ENCODE results near the gene KCNC1.

GRCh38 chr11:17703951-17704350 is 30.6 kb upstream of the KCNC1 start:
- no peak for TF ChIP-seq CTCF (IDR thresholded peaks at IDR 0.05)
- no peak for TF ChIP-seq ARID4B (CRISPR knock-in tag; IDR thresholded peaks at IDR 0.05; ENCODE audit: borderline replicate concordance)
- peak; percentile 88 for TF ChIP-seq NFYB (CRISPR knock-in tag; conservative IDR thresholded peaks at IDR 0.05; ENCODE audit: low read depth)
- no peak for TF ChIP-seq FOXK1 (CRISPR knock-in tag; IDR thresholded peaks at IDR 0.05)
- no peak for TF ChIP-seq SMAD4 (CRISPR knock-in tag; IDR thresholded peaks at IDR 0.05)
- TF ChIP-seq TEAD1 (CRISPR knock-in tag; IDR thresholded peaks at IDR 0.05) = no peak
- no peak for TF ChIP-seq KAT7 (CRISPR knock-in tag; IDR thresholded peaks at IDR 0.05; ENCODE audit: borderline replicate concordance)
